COLO829 (cell line): Measurements from ENCODE around the gene RAI1.
A peak's percentile ranks its signal among the peaks of the same experiment; 100 is the strongest.
"Not testable (repeated sequence)": the region's sequence is repeated elsewhere in the genome, so short reads cannot be mapped to it uniquely, and the experiment has no call there.

Experiments
- DNase-seq: peaks from one replicate; pipeline ENCODE4 v3.0.0; 2012; ENCODE audit warnings: low spot score

RAI1 gene

GRCh38 chr17:17681744-17682292 lies 560 bp downstream of the RAI1 start:
- DNase-seq = no peak

GRCh38 chr17:17682293-17682736 lies 1.1 kb downstream of the RAI1 start:
- no peak for DNase-seq

DNA sequence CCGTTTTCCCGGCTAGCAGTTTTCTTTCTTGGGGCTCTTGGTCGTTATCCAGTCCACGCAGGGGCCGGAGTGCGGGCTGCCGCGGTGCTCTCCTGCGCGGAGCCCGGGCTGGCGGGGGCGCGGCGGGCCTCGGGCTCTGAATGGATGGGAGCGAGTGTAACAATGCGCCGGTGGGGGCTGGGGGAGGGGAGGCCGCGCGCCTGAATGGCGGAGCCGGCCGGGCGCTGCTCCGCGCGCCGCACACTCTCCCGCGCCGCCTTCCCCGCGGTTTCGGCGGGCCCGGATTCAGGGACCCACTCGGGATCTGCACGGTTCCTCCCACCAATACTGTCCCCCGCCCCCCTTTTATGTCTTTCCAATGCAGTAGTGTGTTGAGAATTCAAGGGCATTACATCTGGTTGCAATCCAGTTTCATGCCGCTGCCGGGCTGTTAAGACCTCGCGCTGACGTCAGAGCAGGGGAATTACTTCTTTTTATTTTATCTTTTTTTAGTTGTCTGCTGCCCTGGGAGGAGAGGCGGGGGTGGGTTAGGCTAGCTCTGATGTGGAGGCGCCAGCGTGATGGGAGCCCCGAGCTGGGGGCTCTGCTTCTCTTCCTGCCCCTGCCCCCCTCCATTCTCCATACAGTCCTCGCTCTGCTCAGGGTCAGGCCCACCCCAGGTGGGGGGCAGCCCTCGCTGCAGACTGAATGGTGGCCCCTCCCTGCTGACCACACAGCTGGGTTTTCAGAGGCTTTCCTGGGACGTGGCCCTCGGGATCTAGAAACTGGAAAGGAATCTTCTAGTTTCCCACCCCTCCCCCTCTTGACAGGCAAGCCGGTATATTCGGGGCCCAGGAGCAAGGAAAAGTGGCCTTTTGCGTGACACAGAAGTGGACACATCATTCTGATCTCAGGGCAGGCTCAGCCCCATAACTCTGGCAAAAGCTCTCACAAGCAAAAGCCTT lies 1.8 kb downstream of the RAI1 start:
- DNase-seq = no peak

- DNase-seq = no peak
These were observed 2.6 kb downstream of the RAI1 start for GRCh38 chr17:17683710-17684365.

DNA sequence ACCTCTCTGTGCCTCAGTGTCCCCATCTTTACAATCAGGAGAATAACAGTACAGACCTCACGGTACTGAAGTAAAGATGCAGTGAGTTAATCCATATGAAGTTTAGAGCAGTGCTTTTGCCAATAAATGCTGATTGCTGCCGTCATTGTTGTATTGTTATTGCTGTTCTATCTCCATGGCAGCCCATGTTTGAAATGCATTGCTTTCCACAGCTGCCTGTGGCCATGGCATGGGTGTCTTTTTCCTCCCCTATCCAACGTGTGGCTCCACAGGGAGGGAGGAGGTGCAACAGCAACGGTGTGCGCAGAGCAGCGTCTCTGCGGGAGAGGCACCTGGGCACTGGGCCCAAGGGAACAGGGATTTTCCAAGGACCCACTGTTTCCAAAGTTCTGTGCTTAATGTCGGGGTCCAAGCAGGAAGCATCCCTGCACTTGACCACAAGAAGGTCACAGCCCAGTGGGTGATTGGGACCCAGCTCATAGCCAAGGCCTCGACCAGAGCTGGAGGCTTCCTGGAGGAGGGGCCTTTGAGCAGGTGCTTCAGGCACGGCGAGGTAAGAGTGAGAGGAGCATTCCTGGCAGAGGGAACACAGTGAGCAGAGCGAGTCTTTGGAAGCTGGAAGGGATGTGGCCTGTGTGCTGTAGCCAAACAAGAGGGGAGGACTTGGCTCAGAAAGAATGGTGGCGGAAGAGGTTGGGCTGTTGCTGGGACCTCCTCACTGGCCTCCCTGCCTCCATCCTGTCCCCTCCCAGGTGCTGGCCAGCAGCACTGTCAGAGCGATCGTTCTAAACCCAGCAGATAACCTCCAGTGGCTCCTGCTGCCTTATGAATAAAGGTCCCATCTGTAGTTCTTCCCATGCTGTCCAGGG lies 3.9 kb downstream of the RAI1 start:
- no peak for DNase-seq

DNA sequence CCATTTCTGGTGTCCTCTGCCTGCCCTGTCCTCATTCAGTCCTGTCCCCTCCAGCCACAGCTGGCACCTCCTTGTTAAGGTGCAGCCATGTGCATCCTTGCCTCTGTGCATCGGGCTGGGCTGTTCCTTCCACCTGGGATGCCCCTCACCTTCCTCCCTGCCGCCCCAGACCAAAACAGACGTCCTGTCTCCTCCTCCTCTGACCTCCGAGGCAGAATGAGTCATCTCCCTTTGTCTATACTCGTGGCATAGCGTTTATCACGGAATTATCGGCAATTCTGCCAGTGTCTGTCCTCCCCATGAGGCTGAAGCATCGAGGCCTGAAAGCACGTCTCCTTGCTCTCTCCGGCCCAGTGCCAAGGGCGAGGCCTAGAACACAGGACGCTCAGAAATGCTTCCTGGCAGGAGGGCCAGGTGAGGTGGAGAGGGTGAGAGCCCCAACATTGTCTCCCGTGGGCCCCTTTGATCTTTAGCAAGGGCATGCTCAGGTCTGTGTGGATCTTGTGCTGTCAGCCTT lies 4.6 kb downstream of the RAI1 start:
- DNase-seq = peak; percentile 74

DNA sequence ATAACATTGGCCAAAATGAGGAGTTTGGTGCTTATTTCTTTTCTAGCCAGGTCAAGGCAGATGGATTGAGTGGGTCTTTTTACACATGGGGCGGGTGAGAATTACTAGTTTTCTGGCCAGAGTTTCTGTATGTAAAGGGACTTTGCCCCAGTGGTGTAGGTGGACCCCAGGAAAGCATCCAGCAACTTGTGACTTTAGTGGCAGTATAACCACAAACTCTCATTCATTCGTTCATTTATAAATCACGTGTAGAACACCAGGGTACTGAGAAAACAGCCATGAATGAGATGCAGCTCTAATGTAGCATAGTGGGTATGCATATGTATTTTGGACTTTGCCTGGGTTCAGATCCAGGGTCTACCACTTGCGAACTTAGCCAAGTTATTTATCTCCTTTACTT lies 8.1 kb downstream of the RAI1 start:
- DNase-seq = no peak

DNA sequence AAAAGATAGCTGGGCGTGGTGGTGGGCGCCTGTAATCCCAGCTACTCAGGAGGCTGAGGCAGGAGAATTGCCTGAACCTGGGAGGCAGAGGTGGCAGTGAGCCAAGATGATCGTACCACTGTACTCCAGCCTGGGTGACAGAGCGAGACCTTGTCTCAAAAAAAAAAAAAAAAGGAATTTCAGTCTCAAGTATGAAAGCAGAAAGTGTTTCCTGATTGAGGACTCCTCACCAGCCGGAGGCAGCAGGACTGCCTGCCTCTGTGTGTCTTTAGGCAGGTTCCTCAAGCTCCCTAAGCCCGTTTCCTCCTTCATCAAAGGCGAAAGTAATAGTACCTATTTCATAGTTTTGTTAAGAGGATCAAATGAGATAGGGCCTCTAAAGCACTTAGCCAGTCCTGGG lies 9.0 kb downstream of the RAI1 start:
- not testable (repeated sequence) for DNase-seq

DNA sequence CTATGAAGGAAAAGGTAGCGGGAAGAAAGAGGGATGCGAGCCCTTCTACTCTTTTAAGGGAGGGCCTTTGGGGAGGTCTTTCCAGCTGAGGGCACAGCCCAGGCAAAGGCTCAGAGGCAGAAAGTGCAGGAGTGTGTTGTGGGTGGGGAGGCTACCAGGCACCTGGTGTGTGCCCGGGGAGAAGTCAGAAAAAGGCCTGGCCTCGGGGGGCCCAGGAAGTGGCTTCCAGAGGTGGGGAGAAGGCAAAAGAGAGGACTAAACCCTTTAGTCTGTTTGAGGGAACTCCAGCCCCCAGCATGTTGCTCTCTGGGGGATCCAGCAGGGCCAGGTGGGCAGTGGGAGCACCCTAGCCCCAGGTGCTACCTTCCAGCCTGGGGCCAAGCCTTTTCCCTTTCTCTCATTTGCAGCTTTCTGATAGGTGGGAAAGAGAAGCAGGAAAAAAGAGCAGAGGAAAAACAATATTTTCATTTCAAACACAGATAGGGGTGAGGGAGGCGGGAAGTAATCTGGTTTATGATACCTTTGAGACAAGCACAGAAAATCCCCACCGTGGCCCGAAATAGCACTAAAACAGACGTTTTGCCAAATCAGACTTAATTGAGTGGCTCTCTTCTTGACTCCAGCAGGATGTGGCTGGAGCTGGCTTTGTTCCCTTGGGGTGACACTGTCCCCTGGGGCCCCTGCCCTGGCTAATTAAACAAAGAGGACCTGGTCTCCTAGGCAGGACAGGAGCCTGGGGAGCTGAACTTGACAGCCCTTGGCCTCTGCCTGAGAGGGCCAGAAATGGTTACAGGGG lies 10.4 kb downstream of the RAI1 start:
- no peak for DNase-seq

DNA sequence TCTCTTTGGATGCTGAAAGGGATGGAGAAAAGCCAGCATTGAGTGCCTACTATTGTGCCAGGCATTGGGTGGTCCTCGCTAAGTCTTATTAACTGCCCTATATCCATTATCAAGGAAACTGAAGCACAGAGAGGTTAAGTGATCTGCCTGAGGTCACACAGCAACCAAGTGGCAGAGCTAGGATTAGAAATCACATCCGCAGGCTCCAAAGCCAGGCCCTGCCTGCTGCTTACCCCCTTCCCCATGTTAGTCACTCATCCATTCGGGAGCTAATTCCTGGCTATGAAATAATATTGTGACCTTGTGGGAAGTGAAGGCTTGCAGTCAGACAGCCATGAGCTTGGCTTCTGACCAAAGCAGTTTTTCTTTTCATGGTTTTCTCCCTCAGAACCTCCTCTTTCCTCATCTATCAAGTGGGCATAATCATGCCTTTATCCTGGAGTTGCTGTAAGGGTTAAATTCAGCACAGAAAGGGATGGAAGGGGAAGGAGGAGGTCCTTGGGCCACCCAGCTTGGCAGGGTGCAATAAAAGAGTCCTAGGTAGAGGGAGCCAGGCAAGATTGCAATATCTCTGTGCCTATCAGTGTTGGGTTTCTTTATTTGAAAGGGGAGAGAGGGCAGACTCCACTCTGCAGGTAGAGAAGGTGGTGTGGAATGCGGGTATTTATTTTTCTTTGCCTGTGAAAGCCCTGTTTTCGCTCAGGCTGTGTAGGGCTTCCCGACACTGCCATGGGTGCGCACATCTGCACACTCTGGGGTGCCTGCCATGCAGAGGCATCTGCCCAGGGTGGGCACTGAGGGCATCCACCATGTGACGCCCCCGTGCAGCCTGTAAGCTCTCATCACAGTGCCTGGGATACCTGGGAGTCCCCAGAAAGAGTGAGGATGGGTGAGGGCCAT lies 11.3 kb downstream of the RAI1 start:
- no peak for DNase-seq

DNA sequence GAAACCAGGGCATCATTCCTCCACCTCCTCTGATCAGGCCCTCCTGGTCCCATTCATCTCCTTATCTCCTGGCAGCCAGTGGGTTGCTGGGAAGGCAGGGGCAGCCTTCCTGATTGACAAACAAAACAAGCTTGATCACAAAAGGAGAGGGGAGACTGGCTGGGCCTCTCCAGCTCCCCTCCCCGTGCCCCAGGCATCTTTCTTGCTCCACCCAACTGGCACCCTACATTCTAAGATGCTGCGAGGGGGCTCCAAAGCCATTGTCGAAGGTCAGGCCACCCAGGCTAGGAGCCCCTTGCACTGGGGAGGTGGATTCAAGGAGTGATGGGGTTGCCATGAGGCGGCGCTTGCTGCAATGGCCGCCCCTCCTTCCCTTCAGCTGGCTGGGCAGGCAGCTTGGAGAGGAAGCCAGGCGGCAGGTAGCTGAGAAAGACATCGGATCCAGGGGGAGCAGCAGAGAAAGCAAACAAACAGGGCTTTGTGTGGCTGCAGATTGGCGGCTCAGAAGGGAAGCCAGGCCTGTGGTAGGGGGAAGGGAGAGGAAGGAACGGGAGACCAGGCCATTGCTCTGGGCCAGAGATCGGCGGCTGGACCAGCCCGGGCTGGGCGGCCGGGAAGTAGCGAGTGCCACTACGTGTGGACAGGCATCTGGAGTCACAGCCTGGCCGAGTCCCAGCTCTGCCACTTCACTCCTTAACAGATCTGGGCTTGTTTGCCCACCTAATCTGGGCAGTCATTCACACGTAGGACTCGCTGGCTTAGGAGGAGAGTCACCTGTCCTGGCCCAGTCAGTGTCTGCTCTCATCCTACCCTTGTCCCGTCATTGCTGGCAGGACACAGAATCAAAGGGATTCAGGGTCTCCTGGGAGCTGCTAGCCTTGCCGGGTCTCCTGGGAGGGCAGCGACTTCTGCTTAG lies 12.3 kb downstream of the RAI1 start:
- DNase-seq = peak; percentile 68

DNA sequence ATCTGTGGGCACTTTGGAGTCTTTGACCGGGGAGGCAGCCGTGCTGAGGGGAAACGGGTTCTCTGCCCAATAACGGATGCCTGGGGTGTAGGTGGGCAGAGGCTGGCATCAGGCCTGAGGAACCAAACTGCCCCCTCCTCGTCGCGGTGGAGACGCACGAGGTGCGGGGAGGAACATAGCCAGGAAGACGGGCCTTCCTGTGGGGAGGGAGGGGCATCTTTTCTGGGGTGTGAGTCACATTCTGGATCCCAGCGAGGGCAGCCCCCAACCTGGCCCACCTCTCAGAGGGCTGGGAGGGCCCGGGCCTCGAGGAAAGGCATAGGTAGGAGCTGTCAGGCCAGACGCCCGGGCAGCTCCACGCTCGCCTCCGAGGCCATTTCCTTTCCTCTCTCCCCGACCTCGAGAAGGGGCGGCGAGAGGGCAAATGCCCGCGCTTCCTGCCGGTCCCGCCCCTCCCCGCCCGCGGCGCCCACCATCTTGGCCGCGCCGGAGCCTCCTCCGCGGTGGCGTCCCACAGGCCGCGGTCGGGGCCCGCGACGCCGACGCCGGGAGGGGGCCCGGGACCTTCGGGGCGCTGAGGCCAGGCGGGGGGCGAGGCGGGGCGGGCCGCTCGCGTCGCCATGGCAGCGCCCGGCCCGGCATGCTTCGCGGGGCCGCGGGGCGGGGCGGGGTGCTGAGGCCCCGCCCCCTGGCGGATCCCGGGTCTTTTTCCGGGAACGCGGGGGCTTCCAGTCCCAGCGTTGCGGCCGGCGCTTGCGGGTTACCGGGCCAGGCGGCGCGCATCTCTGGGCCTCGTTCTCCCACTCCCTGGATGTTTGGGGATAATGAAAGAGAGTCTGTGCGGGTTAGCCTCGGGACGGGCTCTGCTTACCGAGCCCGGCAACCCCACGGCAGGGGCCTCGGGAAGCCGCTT lies 13.2 kb downstream of the RAI1 start:
- no peak for DNase-seq

DNA sequence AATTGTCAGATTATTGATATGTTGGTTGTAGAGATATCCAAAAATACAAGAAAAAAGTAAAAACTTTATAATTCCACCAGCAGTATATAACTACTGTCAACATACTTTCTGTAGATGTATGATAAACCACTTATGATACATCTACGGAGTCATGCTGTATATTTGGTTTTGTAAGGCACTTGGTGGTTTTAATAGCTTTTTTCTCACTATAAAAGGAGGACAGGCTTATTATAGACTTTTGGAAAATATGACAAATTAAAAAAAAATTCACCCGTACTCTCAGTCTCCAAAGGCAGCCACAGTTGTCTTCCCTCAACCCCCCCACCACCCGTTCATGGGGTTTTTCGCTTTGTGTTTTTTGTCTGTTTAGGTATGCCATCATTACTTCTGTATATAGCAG lies 14.8 kb downstream of the RAI1 start:
- no peak for DNase-seq

GRCh38 chr17:17696882-17697633 lies 15.8 kb downstream of the RAI1 start:
- DNase-seq = no peak

- no peak for DNase-seq
These were observed 17.1 kb downstream of the RAI1 start for GRCh38 chr17:17698371-17698770.

DNA sequence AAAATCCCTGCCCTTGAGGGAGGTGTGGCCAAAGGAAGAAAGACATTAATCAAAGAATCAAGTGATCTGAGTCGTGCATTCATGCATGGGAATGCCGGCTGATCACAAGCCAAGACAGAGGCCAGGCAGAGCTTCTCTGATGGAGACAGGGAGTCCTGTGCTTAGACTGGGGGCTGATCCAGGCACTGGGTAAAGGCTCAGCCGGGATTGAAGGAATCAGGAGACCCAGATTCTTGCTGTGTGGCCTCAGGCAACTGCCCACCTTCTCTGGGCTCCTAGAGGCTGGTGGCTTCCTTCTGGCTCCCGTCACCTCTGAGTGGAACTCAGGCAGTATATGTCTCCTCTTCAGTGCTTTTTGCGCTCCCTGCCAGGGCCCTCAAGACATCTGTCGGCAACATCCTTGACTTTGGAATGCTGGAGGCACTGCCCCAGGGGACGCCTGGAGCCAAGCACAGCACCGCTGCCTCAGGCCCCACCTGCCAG lies 17.7 kb downstream of the RAI1 start:
- peak; percentile 76 for DNase-seq

DNA sequence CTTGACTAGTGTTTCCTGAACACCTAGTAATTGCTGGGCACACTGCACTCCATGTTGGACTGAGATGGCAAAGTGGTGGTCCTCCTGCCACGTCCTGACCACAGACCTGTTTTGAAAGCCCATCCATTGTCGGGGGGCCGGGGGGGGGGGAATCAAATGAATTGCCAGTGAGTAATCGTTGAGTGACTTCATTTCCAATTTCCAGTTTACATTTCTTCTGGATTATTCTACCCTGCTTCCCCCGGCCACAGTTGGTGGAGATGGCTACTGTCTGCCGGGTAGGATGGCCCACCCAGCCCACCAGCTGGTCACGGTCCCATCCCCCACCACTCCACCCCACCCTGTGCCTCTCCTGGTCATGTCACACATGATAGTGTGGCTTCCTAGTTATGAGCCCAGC lies 18.2 kb downstream of the RAI1 start:
- no peak for DNase-seq
